DND-41 (cell line): Measurements from ENCODE around the gene PTPN4.

Source experiments
- EZH2 ChIP-seq: IDR thresholded peaks from 3 replicates; pipeline ENCODE4 v1.6.1; 2012; ENCODE audit warnings: borderline replicate concordance, low read depth, mild to moderate bottlenecking, moderate library complexity, low read length, inconsistent platforms; ENCODE audit not compliant: severe bottlenecking
- TF ChIP-seq, protein P1 (sequence below): IDR thresholded peaks from 2 replicates; pipeline ENCODE4 v1.5.1; 2012; ENCODE audit warnings: borderline replicate concordance, low read length, moderate library complexity, mild to moderate bottlenecking; ENCODE audit not compliant: poor library complexity, severe bottlenecking; ENCODE audit errors: extremely low read depth

DNA sequence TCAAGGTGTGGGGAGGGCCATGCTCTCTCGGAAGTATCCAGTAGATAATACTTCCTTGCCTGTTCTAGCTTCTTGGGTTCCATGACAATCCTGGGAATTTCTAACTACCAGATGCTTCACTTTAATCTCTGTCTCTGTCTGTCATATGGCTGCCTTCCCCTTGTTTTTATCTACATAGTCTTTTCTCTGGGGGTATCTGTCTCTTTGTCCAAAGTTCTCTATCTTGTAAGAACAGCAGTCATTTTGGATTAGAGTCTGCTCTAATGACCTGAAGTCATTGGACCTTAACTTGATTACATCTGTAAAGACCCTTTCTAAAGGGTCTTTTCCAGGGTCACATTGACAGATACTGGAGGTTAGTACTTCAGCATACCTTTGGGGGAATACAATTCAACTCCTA lies 241.7 kb downstream of the PTPN4 start:
- no peak for TF ChIP-seq EZH2
- TF ChIP-seq, protein P1, sequence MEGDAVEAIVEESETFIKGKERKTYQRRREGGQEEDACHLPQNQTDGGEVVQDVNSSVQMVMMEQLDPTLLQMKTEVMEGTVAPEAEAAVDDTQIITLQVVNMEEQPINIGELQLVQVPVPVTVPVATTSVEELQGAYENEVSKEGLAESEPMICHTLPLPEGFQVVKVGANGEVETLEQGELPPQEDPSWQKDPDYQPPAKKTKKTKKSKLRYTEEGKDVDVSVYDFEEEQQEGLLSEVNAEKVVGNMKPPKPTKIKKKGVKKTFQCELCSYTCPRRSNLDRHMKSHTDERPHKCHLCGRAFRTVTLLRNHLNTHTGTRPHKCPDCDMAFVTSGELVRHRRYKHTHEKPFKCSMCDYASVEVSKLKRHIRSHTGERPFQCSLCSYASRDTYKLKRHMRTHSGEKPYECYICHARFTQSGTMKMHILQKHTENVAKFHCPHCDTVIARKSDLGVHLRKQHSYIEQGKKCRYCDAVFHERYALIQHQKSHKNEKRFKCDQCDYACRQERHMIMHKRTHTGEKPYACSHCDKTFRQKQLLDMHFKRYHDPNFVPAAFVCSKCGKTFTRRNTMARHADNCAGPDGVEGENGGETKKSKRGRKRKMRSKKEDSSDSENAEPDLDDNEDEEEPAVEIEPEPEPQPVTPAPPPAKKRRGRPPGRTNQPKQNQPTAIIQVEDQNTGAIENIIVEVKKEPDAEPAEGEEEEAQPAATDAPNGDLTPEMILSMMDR = no peak
